GM21717 (cell line): Measurements from ENCODE around the gene SNRPB.
A peak's percentile ranks its signal among the peaks of the same experiment; 100 is the strongest.
"Not testable (repeated sequence)": the region's sequence is repeated elsewhere in the genome, so short reads cannot be mapped to it uniquely, and the experiment has no call there.

Source experiments
- ATAC-seq: cut with Tn5 transposase; IDR thresholded peaks from one replicate; pipeline ENCODE4 v1.9.1; 2021; ENCODE audit warnings: mild to moderate bottlenecking, moderate library complexity; ENCODE audit not compliant: unreplicated experiment

Gene SNRPB

GRCh38 chr20:2470423-2471193 is at the start of gene SNRPB:
SNRPB (minus strand) TSS chr20:2470789; CDS start chr20:2470690, 99 bp downstream.
- ATAC-seq = peak; percentile 96

- ATAC-seq = no peak
Observed at GRCh38 chr20:2519115-2519809, 48.7 kb upstream of the SNRPB start.

GRCh38 chr20:2518558-2518957 is 48.0 kb upstream of the SNRPB start:
- no peak for ATAC-seq

GRCh38 chr20:2518096-2518495 is 47.5 kb upstream of the SNRPB start:
- no peak for ATAC-seq

GRCh38 chr20:2516399-2516798 is 45.8 kb upstream of the SNRPB start:
- no peak for ATAC-seq

- no peak for ATAC-seq
Observed at GRCh38 chr20:2515203-2515602, 44.6 kb upstream of the SNRPB start.

- ATAC-seq = no peak
Observed at GRCh38 chr20:2509794-2510193, 39.2 kb upstream of the SNRPB start.

- no peak for ATAC-seq
Observed at GRCh38 chr20:2509468-2509781, 38.8 kb upstream of the SNRPB start.

GRCh38 chr20:2508631-2509467 is 38.3 kb upstream of the SNRPB start, which contains the start of gene ZNF343:
ZNF343 (minus strand) TSS chr20:2508915; CDS start chr20:2493895, 15,020 bp downstream.
- peak; percentile 95 for ATAC-seq

GRCh38 chr20:2507875-2508630 is 37.5 kb upstream of the SNRPB start:
- peak; percentile 9 for ATAC-seq

- no peak for ATAC-seq
Observed at GRCh38 chr20:2507464-2507863, 36.9 kb upstream of the SNRPB start.

GRCh38 chr20:2506426-2506825 is 35.8 kb upstream of the SNRPB start:
- not testable (repeated sequence) for ATAC-seq

- ATAC-seq = not testable (repeated sequence)
Observed at GRCh38 chr20:2504803-2505202, 34.2 kb upstream of the SNRPB start.

GRCh38 chr20:2502808-2503384 is 32.3 kb upstream of the SNRPB start:
- not testable (repeated sequence) for ATAC-seq

- no peak for ATAC-seq
Observed at GRCh38 chr20:2485661-2486060, 15.1 kb upstream of the SNRPB start.

GRCh38 chr20:2485080-2485479 is 14.5 kb upstream of the SNRPB start:
- no peak for ATAC-seq

- no peak for ATAC-seq
Observed at GRCh38 chr20:2483504-2483903, 12.9 kb upstream of the SNRPB start.

- no peak for ATAC-seq
Observed at GRCh38 chr20:2480381-2480780, 9.8 kb upstream of the SNRPB start.

- no peak for ATAC-seq
Observed at GRCh38 chr20:2476742-2477615, 6.4 kb upstream of the SNRPB start.
